ENCODE data around the gene TRIM17.

- no peak; the same call in 1 of the 2 replicates for TF ChIP-seq MAX (IDR thresholded peaks at IDR 0.05; ENCODE audit: low read depth, low read length)
- no peak for TF ChIP-seq CTCF (IDR thresholded peaks at IDR 0.05; ENCODE audit: low read depth, low read length)
- TF ChIP-seq POLR2A (IDR thresholded peaks at IDR 0.05; ENCODE audit: extremely low read depth, insufficient read length): no peak
- no peak for TF ChIP-seq MYC (IDR thresholded peaks at IDR 0.05; ENCODE audit: low read depth, low read length)
Observed at GRCh38 chr1:228370941-228371740, 45.5 kb downstream of the TRIM17 start.

Data from NB4 (cell line).